GM19035 (cell line): ENCODE data around the gene SELE.
"Not testable (repeated sequence)": the region's sequence is repeated elsewhere in the genome, so short reads cannot be mapped to it uniquely, and the experiment has no call there.

Experiments
- ATAC-seq: cut with Tn5 transposase; IDR thresholded peaks from one replicate; pipeline ENCODE4 v1.9.1; 2021; ENCODE audit not compliant: unreplicated experiment

Gene SELE

GRCh38 chr1:169723763-169724162 is 10.1 kb downstream of the SELE start:
- ATAC-seq, result no peak

- ATAC-seq, result no peak
Measured at GRCh38 chr1:169722779-169723178, 11.1 kb downstream of the SELE start.

- ATAC-seq, result not testable (repeated sequence)
Measured at GRCh38 chr1:169715100-169715499, 18.8 kb downstream of the SELE start.

- ATAC-seq, result not testable (repeated sequence)
Measured at GRCh38 chr1:169713090-169713489, 20.8 kb downstream of the SELE start.

- no peak for ATAC-seq
Measured at GRCh38 chr1:169712309-169712631, 21.6 kb downstream of the SELE start.

GRCh38 chr1:169711469-169712308 is 22.2 kb downstream of the SELE start, which contains the start of gene SELL:
Gene SELL (minus strand): TSS chr1:169711620. CDS start chr1:169711498, 122 bp downstream.
- ATAC-seq, result peak; percentile 63

GRCh38 chr1:169708647-169709046 is 25.2 kb downstream of the SELE start:
- no peak for ATAC-seq

- no peak for ATAC-seq
Measured at GRCh38 chr1:169707912-169708604, 25.8 kb downstream of the SELE start.

GRCh38 chr1:169704797-169705196 is 29.1 kb downstream of the SELE start:
- ATAC-seq, result no peak

GRCh38 chr1:169701261-169702005 is 32.4 kb downstream of the SELE start:
- no peak for ATAC-seq

- no peak for ATAC-seq
Measured at GRCh38 chr1:169699707-169700106, 34.2 kb downstream of the SELE start.

GRCh38 chr1:169698976-169699375 is 34.9 kb downstream of the SELE start:
- no peak for ATAC-seq

- ATAC-seq, result peak; percentile 46
Measured at GRCh38 chr1:169697755-169698154, 36.1 kb downstream of the SELE start.

- no peak for ATAC-seq
Measured at GRCh38 chr1:169696273-169697100, 37.4 kb downstream of the SELE start.

GRCh38 chr1:169694304-169695075 is 39.4 kb downstream of the SELE start:
- peak; percentile 37 for ATAC-seq

GRCh38 chr1:169692756-169693460 is 41.0 kb downstream of the SELE start:
- ATAC-seq, result no peak

- no peak for ATAC-seq
Measured at GRCh38 chr1:169690489-169690888, 43.4 kb downstream of the SELE start.

GRCh38 chr1:169689395-169689794 is 44.5 kb downstream of the SELE start:
- ATAC-seq, result no peak

- ATAC-seq, result not testable (repeated sequence)
Measured at GRCh38 chr1:169688377-169688776, 45.5 kb downstream of the SELE start.
